ENCODE results near the gene STYK1. TPM values are rescaled to one million over a fixed set of nuclear protein-coding genes. Genes with fewer than 3 reads are reported as not detected.

STYK1 gene
- total and polyA plus RNA-seq, 9 of the 15 experiments (the other 6 are each of a cell fraction or from before 2014, with no cell fraction given): 0.31 to 1.8 (median 0.64) TPM

DNA sequence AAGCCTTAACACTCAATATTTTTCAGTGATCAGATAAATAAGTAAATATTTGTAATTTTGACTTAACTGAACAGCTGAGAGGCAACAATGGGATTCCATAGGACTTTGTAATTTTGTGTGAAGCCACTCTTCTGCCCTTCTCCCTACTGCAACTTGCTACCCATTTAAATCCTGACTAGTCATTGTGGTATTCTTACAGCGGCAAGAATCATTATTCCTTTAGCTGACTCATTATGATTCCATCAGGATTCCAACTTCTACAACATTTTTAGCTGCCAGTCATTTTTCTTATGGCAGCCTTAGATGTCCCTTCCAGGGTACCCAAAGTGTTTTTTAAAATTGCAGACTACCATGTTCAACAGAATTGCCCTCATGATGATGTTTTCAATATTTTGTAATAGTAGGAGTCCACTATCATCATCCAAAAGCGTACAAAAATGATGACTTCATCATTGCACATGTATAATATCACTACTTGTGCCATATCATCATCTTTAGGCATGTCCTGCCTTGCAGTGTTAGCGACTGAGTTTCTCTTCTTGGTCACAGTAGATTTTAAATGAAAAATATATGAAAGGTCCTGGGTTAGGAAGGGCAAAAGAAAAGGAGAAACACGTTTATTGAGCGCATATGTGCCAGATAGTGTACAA is 55.4 kb downstream of the STYK1 start (continued):
- TF ChIP-seq, protein P1, sequence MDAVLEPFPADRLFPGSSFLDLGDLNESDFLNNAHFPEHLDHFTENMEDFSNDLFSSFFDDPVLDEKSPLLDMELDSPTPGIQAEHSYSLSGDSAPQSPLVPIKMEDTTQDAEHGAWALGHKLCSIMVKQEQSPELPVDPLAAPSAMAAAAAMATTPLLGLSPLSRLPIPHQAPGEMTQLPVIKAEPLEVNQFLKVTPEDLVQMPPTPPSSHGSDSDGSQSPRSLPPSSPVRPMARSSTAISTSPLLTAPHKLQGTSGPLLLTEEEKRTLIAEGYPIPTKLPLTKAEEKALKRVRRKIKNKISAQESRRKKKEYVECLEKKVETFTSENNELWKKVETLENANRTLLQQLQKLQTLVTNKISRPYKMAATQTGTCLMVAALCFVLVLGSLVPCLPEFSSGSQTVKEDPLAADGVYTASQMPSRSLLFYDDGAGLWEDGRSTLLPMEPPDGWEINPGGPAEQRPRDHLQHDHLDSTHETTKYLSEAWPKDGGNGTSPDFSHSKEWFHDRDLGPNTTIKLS (IDR thresholded peaks at IDR 0.05; ENCODE audit: borderline replicate concordance, low read depth): no peak
- TF ChIP-seq CEBPB (tag; IDR thresholded peaks at IDR 0.05) (peak; percentile 33; the same call in 1 of the 2 replicates), BRD4 (IDR thresholded peaks at IDR 0.05) (no peak), ERF (CRISPR knock-in tag; IDR thresholded peaks at IDR 0.05) (no peak), ZNF41 (CRISPR knock-in tag; conservative IDR thresholded peaks at IDR 0.05) (no peak), BHLHE40 (IDR thresholded peaks at IDR 0.05; ENCODE audit: low read length) (no peak), DMBX1 (CRISPR knock-in tag; IDR thresholded peaks at IDR 0.05; ENCODE audit: borderline replicate concordance) (no peak), PHB2 (IDR thresholded peaks at IDR 0.05; ENCODE audit: low read depth) (no peak), JUN (IDR thresholded peaks at IDR 0.05; ENCODE audit: borderline replicate concordance, low read depth, low read length) (0 out of 2 replicates have a peak, but pooled peaks have one; percentile 16), JUN (CRISPR knock-in tag; IDR thresholded peaks at IDR 0.05; ENCODE audit: borderline replicate concordance) (no peak), ZNF696 (CRISPR knock-in tag; conservative IDR thresholded peaks at IDR 0.05) (no peak), SP2 (IDR thresholded peaks at IDR 0.05; ENCODE audit: extremely low read depth, low read depth, low read length, poor library complexity, severe bottlenecking) (no peak), NFE2L1 (tag; IDR thresholded peaks at IDR 0.05; ENCODE audit: borderline replicate concordance, low read depth) (no peak; the same call in 1 of the 2 replicates), MTA1 (IDR thresholded peaks at IDR 0.05; ENCODE audit: borderline replicate concordance) (no peak), FOXP1 (CRISPR knock-in tag; IDR thresholded peaks at IDR 0.05) (no peak)
- TF ChIP-seq, protein P2, sequence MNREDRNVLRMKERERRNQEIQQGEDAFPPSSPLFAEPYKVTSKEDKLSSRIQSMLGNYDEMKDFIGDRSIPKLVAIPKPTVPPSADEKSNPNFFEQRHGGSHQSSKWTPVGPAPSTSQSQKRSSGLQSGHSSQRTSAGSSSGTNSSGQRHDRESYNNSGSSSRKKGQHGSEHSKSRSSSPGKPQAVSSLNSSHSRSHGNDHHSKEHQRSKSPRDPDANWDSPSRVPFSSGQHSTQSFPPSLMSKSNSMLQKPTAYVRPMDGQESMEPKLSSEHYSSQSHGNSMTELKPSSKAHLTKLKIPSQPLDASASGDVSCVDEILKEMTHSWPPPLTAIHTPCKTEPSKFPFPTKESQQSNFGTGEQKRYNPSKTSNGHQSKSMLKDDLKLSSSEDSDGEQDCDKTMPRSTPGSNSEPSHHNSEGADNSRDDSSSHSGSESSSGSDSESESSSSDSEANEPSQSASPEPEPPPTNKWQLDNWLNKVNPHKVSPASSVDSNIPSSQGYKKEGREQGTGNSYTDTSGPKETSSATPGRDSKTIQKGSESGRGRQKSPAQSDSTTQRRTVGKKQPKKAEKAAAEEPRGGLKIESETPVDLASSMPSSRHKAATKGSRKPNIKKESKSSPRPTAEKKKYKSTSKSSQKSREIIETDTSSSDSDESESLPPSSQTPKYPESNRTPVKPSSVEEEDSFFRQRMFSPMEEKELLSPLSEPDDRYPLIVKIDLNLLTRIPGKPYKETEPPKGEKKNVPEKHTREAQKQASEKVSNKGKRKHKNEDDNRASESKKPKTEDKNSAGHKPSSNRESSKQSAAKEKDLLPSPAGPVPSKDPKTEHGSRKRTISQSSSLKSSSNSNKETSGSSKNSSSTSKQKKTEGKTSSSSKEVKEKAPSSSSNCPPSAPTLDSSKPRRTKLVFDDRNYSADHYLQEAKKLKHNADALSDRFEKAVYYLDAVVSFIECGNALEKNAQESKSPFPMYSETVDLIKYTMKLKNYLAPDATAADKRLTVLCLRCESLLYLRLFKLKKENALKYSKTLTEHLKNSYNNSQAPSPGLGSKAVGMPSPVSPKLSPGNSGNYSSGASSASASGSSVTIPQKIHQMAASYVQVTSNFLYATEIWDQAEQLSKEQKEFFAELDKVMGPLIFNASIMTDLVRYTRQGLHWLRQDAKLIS (CRISPR knock-in tag; IDR thresholded peaks at IDR 0.05): no peak
- TF ChIP-seq, protein P3, sequence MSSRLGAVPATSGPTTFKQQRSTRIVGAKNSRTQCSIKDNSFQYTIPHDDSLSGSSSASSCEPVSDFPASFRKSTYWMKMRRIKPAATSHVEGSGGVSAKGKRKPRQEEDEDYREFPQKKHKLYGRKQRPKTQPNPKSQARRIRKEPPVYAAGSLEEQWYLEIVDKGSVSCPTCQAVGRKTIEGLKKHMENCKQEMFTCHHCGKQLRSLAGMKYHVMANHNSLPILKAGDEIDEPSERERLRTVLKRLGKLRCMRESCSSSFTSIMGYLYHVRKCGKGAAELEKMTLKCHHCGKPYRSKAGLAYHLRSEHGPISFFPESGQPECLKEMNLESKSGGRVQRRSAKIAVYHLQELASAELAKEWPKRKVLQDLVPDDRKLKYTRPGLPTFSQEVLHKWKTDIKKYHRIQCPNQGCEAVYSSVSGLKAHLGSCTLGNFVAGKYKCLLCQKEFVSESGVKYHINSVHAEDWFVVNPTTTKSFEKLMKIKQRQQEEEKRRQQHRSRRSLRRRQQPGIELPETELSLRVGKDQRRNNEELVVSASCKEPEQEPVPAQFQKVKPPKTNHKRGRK (tag; IDR thresholded peaks at IDR 0.05): no peak
- TF ChIP-seq, protein P4, sequence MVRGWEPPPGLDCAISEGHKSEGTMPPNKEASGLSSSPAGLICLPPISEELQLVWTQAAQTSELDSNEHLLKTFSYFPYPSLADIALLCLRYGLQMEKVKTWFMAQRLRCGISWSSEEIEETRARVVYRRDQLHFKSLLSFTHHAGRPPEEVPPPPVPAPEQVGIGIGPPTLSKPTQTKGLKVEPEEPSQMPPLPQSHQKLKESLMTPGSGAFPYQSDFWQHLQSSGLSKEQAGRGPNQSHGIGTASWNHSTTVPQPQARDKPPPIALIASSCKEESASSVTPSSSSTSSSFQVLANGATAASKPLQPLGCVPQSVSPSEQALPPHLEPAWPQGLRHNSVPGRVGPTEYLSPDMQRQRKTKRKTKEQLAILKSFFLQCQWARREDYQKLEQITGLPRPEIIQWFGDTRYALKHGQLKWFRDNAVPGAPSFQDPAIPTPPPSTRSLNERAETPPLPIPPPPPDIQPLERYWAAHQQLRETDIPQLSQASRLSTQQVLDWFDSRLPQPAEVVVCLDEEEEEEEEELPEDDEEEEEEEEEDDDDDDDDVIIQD (CRISPR knock-in tag; IDR thresholded peaks at IDR 0.05): no peak

Measured in K562 (cell line).